OCI-LY3 (cell line): ENCODE measurements around the gene GSTA5.
"Not testable (repeated sequence)": the region's sequence is repeated elsewhere in the genome, so short reads cannot be mapped to it uniquely, and the experiment has no call there.

ENCODE experiments used
- H2AFZ ChIP-seq: fragments of 200-600, 300-600 bp; shearing (Covaris generic); 2 replicates; pipeline ENCODE4 v1.6.0; 2014; ENCODE audit warnings: antibody characterized with exemption, low read depth, low read length
- H3K27ac ChIP-seq: fragments of 200-600, 300-600 bp; sonication (generic); 2 replicates; pipeline ENCODE4 v1.5.1; 2014; ENCODE audit warnings: mild to moderate bottlenecking, low read length, moderate library complexity, mixed read lengths
- H3K27me3 ChIP-seq: fragments of 200-600, 300-600 bp; sonication (generic); 2 replicates; pipeline ENCODE4 v1.6.1; 2014; ENCODE audit warnings: low read depth, low read length, mixed read lengths
- H3K36me3 ChIP-seq: fragments of 200-600, 300-600 bp; sonication (generic); replicated peaks from 2 replicates; pipeline ENCODE3; 2014; ENCODE audit warnings: low read depth, low read length, mixed read lengths
- H3K4me1 ChIP-seq: fragments of 300-600, 200-600 bp; sonication (generic); 2 replicates; pipeline ENCODE4 v1.6.1; 2014; ENCODE audit warnings: low read length, mixed read lengths
- H3K4me2 ChIP-seq: fragments of 200-600, 300-600 bp; sonication (generic); 2 replicates; pipeline ENCODE4 v1.6.1; 2014; ENCODE audit warnings: low read length, mixed read lengths
- H3K4me3 ChIP-seq: fragments of 300-600, 200-600 bp; sonication (generic); 2 replicates; pipeline ENCODE4 v1.5.1; 2014; ENCODE audit warnings: antibody characterized with exemption, mild to moderate bottlenecking, low read length, moderate library complexity
- H3K79me2 ChIP-seq: fragments of 300-600, 200-600 bp; shearing (Covaris generic); 2 replicates; pipeline ENCODE4 v1.6.1; 2014; ENCODE audit warnings: mild to moderate bottlenecking, low read length, mixed read lengths
- H3K9ac ChIP-seq: fragments of 300-600, 200-600 bp; shearing (Covaris generic); 2 replicates; pipeline ENCODE4 v1.6.0; 2014; ENCODE audit warnings: mild to moderate bottlenecking, low read length, moderate library complexity
- H3K9me3 ChIP-seq: fragments of 200-600, 300-600 bp; shearing (Covaris generic); 2 replicates; pipeline ENCODE4 v1.6.1; 2014; ENCODE audit warnings: low read length, mixed read lengths; ENCODE audit not compliant: insufficient read depth
- H4K20me1 ChIP-seq: fragments of 200-600, 300-600 bp; sonication (generic); 2 replicates; pipeline ENCODE4 v1.6.1; 2016; ENCODE audit warnings: low read length, mixed read lengths; ENCODE audit not compliant: insufficient read depth
- EZH2phosphoT487 ChIP-seq: fragments of 200-600 bp; shearing (Covaris generic); IDR thresholded peaks from 2 replicates; pipeline ENCODE4 v1.6.1; 2018; ENCODE audit warnings: antibody characterized with exemption, mixed run types, low read depth
- TF ChIP-seq, protein P1 (sequence below): fragments of 200-600, 300-600 bp; sonication (generic); IDR thresholded peaks from 2 replicates; pipeline ENCODE4 v1.5.1; 2014; ENCODE audit warnings: antibody characterized with exemption, low read length, low read depth

GSTA5 gene

DNA sequence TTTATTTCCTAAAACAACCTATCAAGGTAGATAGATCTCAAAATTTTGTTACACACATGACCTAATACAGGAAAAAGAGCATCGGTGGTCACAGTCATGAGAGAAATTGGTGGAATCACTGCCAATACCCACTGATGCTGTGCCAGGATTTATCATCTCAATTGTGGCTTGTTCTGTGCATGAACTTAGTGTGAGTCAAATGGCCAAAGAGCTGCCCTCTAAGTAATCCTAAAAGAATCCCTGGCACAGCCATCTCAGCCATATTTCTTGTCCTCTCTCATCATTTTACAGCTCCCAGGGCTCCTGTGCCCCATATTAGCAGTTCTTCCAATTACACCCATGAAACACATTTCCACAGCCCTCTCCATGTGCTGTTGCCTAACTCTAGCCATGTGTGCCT, 6.1 kb downstream of the GSTA5 start:
- H3K9ac ChIP-seq = no peak overlapping the region
- no peaks in the 10 kb centered on the region for H3K9me3 ChIP-seq
- H3K27ac ChIP-seq = no peak overlapping the region
- H3K4me3 ChIP-seq = no peak overlapping the region
- no peak overlapping the region for H3K4me2 ChIP-seq
- no peak overlapping the region for H2AFZ ChIP-seq
- H3K36me3 ChIP-seq = no peaks in the 10 kb centered on the region
- H3K27me3 ChIP-seq = peaks cover 17% of the 10 kb centered on the region
- H3K4me1 ChIP-seq = no peaks in the 10 kb centered on the region
- no peaks in the 10 kb centered on the region for H3K79me2 ChIP-seq
- TF ChIP-seq, protein P1, sequence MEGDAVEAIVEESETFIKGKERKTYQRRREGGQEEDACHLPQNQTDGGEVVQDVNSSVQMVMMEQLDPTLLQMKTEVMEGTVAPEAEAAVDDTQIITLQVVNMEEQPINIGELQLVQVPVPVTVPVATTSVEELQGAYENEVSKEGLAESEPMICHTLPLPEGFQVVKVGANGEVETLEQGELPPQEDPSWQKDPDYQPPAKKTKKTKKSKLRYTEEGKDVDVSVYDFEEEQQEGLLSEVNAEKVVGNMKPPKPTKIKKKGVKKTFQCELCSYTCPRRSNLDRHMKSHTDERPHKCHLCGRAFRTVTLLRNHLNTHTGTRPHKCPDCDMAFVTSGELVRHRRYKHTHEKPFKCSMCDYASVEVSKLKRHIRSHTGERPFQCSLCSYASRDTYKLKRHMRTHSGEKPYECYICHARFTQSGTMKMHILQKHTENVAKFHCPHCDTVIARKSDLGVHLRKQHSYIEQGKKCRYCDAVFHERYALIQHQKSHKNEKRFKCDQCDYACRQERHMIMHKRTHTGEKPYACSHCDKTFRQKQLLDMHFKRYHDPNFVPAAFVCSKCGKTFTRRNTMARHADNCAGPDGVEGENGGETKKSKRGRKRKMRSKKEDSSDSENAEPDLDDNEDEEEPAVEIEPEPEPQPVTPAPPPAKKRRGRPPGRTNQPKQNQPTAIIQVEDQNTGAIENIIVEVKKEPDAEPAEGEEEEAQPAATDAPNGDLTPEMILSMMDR = no peak
- no peak for TF ChIP-seq EZH2phosphoT487
- H4K20me1 ChIP-seq = no peaks in the 10 kb centered on the region

DNA sequence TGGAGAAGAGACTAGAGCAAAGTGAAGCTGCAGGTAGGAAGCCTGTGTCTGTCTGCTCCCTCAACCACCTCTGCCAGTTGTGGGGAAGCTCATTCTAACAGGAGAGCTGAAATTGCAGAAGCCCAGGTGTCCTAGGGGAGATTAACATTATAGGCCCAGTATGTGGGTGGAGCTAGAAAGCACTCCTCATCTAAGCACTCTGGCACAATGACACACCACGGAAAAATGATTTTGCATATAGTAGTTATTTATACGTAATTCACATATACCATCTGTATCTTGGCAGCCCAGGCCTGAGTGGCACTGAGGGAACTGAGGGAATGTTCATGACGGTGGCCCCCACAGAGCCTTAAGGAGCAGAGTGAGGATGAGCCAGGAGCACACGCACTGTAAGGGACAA, 9.7 kb downstream of the GSTA5 start:
- H3K4me3 ChIP-seq, H3K36me3 ChIP-seq, H2AFZ ChIP-seq, H3K4me2 ChIP-seq, H3K79me2 ChIP-seq, H4K20me1 ChIP-seq, H3K9ac ChIP-seq, H3K4me1 ChIP-seq, H3K9me3 ChIP-seq, H3K27ac ChIP-seq: not testable (repeated sequence)
- H3K27me3 ChIP-seq = peaks cover 10% of the 10 kb centered on the region

DNA sequence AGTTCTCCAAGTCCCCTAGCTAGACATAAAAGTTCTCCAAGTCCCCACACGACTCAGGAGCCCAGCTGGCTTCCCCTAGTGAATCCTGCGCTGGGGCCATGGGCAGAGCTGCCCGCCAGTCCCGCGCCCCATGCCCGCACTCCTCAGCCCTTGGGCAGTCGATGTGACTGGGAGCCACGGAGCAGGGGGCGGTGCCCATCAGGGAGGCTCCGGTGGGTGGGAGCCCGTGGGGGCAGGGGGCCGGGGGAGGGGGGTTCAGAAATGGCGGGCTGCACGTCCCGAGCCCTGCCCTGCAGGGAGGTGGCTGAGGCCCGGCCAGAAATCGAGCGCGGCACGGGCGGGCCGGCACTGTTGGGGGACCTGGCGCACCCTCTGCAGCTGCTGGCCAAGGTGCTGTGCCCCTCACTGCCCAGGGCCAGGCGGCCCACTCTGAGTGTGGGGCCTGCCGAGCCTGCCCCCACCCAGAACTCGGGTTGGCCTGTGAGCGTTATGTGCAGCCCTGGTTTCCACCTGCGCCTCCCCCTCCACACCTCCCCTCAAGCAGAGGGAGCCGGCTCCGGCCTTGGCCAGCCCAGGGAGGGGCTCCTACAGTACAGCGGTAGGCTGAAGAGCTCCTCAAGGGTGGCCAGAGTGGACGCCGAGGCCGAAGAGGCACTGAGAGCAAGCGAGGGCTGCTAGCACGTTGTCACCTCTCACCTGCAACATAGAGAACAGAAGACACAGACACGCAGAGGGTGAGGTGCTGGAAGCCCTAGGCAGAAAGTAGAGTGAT, 11.4 kb downstream of the GSTA5 start:
- H3K4me1 ChIP-seq = no peaks in the 10 kb centered on the region
- no peak for TF ChIP-seq EZH2phosphoT487
- H3K9ac ChIP-seq = no peak overlapping the region
- no peaks in the 10 kb centered on the region for H3K79me2 ChIP-seq
- H3K4me3 ChIP-seq = no peak overlapping the region
- no peak overlapping the region for H3K27ac ChIP-seq
- H3K9me3 ChIP-seq = no peaks in the 10 kb centered on the region
- no peaks in the 10 kb centered on the region for H4K20me1 ChIP-seq
- H3K4me2 ChIP-seq = no peak overlapping the region
- H3K27me3 ChIP-seq = no peaks in the 10 kb centered on the region; the same call in 1 of the 2 replicates
- no peaks in the 10 kb centered on the region for H3K36me3 ChIP-seq
- H2AFZ ChIP-seq = no peak overlapping the region

DNA sequence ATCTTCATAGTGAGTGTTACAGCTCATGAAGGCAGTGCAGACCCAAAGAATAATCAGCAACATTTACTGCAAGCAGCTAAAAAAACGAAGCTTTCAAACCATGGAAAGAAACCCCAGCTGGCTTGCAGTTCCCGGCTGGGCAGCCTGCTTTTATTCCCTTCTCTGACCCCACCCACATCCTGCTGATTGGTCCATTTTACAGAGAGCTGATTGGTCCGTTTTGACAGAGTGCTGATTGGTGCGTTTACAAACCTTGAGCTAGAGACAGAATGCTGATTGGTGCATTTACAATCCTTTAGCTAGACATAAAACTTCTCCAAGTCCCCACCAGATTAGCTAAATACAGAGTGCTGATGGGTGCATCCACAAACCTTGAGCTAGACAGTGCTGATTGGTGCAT, 12.0 kb downstream of the GSTA5 start:
- not testable (repeated sequence) for H3K79me2 ChIP-seq, H3K27ac ChIP-seq, H3K4me2 ChIP-seq, H3K9ac ChIP-seq, H3K36me3 ChIP-seq, H3K4me3 ChIP-seq, H3K4me1 ChIP-seq, H2AFZ ChIP-seq, H4K20me1 ChIP-seq, H3K27me3 ChIP-seq, H3K9me3 ChIP-seq

DNA sequence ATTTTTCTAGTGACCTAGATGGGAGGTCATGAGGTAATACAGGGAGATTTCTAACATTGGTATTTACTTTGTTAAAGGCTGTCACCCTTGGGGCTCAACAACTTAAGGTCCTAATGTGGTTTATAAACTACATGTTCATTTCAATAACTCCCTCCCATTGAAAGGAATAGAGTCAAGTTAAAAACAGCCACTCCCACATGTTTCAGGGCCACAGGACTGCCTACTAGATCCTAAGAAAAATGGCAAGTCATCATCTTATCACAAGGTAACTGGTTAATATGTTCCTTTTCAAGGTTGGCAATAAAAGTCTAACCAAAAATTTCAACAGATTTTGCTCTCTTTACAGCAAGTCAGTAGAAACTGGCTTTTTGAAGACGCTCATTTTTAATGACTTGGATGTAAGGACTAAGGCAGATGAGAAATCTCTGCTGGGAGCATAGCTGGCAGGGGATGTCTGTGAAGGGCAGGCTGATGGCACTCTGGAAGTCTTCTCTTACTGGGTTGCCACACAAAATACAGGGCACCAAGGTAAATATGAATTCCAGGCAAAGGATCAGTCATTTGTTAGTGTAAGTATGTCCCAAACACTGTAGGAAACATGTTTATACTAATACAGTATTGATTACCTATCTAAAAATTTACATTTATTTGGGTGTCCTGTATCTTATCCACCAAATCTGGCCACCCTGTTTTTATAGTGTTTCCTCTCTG, 13.4 kb downstream of the GSTA5 start:
- H3K4me3 ChIP-seq, H3K4me1 ChIP-seq, H3K4me2 ChIP-seq, H4K20me1 ChIP-seq, H3K9me3 ChIP-seq, H2AFZ ChIP-seq, H3K36me3 ChIP-seq, H3K27ac ChIP-seq, H3K79me2 ChIP-seq, H3K9ac ChIP-seq, H3K27me3 ChIP-seq: not testable (repeated sequence)

DNA sequence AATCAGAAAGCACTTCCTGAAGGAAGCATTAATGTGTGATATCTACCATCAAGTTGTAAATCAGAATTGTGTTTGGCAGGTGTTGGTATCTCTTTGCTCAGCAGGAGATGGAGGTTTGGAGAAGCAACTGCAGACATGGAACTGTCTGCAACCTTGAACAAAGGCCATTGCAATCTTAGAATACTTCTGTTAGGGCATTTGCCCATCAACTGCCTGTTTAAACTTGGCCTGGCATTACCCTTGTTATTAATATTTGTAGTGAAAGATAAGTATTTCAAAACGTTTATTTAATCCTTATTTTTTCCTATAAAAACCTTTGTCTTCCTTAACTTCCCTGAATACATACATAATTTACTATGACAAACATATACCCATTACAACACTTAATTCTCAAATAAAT, 14.1 kb downstream of the GSTA5 start:
- H3K36me3 ChIP-seq = no peaks in the 10 kb centered on the region
- H2AFZ ChIP-seq = no peak overlapping the region
- no peak overlapping the region for H3K4me2 ChIP-seq
- TF ChIP-seq, protein P1 = no peak
- TF ChIP-seq EZH2phosphoT487 = no peak
- no peaks in the 10 kb centered on the region for H3K79me2 ChIP-seq
- no peaks in the 10 kb centered on the region for H4K20me1 ChIP-seq
- H3K4me3 ChIP-seq = no peak overlapping the region
- H3K27me3 ChIP-seq = no peaks in the 10 kb centered on the region
- no peak overlapping the region for H3K9ac ChIP-seq
- no peaks in the 10 kb centered on the region for H3K9me3 ChIP-seq
- H3K4me1 ChIP-seq = no peaks in the 10 kb centered on the region
- no peak overlapping the region for H3K27ac ChIP-seq

DNA sequence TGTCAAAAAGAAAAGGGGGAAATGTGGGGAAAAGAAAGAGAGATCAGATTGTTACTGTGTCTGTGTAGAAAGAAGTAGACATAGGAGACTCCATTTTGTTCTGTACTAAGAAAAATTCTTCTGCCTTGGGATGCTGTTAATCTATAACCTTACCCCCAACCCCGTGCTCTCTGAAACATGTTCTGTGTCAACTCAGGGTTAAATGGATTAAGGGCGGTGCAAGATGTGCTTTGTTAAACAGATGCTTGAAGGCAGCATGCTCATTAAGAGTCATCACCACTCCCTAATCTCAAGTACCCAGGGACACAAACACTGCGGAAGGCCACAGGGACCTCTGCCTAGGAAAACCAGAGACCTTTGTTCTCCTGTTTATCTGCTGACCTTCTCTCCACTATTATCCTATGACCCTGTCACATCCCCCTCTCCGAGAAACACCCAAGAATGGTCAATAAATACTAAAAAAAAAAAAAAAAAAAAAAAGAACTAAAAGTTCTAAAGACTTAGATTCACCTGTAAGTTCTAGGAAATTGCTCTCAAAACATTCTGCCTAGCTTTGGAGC, 14.6 kb downstream of the GSTA5 start:
- H3K4me3 ChIP-seq, H3K4me2 ChIP-seq, H3K79me2 ChIP-seq, H3K9ac ChIP-seq, H3K36me3 ChIP-seq, H4K20me1 ChIP-seq, H2AFZ ChIP-seq, H3K4me1 ChIP-seq, H3K27ac ChIP-seq, H3K27me3 ChIP-seq, H3K9me3 ChIP-seq: not testable (repeated sequence)
